ENCODE results near the gene CAMK2N1. TPM values are rescaled to one million over a fixed set of nuclear protein-coding genes. Genes with fewer than 3 reads are reported as not detected.
A peak's percentile ranks its signal among the peaks of the same experiment; 100 is the strongest.

The CAMK2N1 gene
- total RNA-seq, 1 experiment from 2014 or later: 10.1 TPM

DNA sequence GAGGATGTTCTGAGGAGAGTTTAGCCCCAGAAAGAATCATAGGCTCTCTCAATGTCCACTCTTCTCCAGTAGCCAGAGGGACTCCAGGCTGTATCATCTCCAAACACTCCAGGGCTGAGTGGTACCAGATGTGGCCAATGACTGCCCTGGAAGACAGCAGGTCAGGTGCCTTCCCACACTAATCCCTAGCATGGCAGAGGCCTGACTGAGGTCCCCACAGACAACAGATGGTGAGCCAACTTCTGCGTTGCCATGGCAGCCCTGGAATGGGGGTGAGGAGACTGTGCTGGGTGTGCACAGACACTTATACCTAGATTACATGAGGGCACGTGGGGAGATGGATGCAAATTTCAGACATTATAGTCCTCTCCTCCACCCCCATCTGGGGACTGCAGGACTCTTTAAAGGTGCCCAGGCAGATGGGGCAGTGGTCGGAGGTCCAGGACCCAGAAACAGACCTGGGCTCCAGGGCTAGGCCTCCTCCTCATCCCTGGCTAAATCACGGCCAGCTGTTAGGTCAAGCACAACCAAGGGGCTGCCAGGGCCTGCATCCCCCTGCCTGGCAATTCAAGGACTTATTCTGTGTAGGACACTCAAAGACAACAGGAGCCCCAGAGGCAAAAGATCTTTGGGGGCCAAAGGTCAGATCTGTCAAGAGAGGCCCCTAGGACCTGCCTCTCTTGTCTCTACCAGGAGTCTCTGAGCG, 42.9 kb downstream of the CAMK2N1 start:
- peaks cover 3% of the 10 kb centered on the region; the same call in 1 of the 2 replicates for H3K9me3 Mint-ChIP-seq
- H3K27me3 Mint-ChIP-seq (ENCODE audit: low read depth): peaks cover 9% of the 10 kb centered on the region
- H3K4me3 Mint-ChIP-seq: no peak overlapping the region
- no peak overlapping the region for H3K27ac Mint-ChIP-seq
- ChIA-PET POLR2A (no interaction called here), CTCF (no interaction called here)
- H3K36me3 Mint-ChIP-seq: no peaks in the 10 kb centered on the region
- DNase-seq (ENCODE audit: low spot score) (no peak), ATAC-seq (no peak)
- H3K4me1 Mint-ChIP-seq: peaks cover 5% of the 10 kb centered on the region
- TF ChIP-seq SOX15 (CRISPR knock-in tag; IDR thresholded peaks at IDR 0.05) (no peak), FOXP1 (CRISPR knock-in tag; IDR thresholded peaks at IDR 0.05; ENCODE audit: borderline replicate concordance) (no peak), AR (CRISPR knock-in tag; IDR thresholded peaks at IDR 0.05) (no peak)

- H3K36me3 Mint-ChIP-seq: no peaks in the 10 kb centered on the region
- DNase-seq (ENCODE audit: low spot score): peak; percentile 73
- CTCF ChIA-PET: interaction anchor here (0.6 to 1.7 kb wide), 6 partner anchors 10 to 228 kb away, joined by 3 to 15 read pairs (median 4); no protein-coding TSS in a partner anchor
- H3K9me3 Mint-ChIP-seq: peaks cover 3% of the 10 kb centered on the region; the same call in 1 of the 2 replicates
- POLR2A ChIA-PET: interaction anchor here (1.0 kb wide), 1 partner anchor 10 kb away, joined by 3 read pairs; no protein-coding TSS in a partner anchor
- ATAC-seq: peak; percentile 87
- H3K27me3 Mint-ChIP-seq (ENCODE audit: low read depth): peaks cover 21% of the 10 kb centered on the region
- H3K4me1 Mint-ChIP-seq: peaks cover 3% of the 10 kb centered on the region
- H3K27ac Mint-ChIP-seq: no peak overlapping the region
- H3K4me3 Mint-ChIP-seq: peak overlapping the region; percentile 40
- TF ChIP-seq, protein P1, sequence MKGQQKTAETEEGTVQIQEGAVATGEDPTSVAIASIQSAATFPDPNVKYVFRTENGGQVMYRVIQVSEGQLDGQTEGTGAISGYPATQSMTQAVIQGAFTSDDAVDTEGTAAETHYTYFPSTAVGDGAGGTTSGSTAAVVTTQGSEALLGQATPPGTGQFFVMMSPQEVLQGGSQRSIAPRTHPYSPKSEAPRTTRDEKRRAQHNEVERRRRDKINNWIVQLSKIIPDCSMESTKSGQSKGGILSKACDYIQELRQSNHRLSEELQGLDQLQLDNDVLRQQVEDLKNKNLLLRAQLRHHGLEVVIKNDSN (CRISPR knock-in tag; IDR thresholded peaks at IDR 0.05): peak; percentile 97
- TF ChIP-seq USF2 (CRISPR knock-in tag; IDR thresholded peaks at IDR 0.05) (peak; percentile 97), NFYB (CRISPR knock-in tag; conservative IDR thresholded peaks at IDR 0.05; ENCODE audit: low read depth) (peak; percentile 67), GRHL2 (CRISPR knock-in tag; IDR thresholded peaks at IDR 0.05; ENCODE audit: insufficient replicate concordance, severe bottlenecking) (no peak), TEAD4 (CRISPR knock-in tag; IDR thresholded peaks at IDR 0.05) (no peak), ZMAT4 (CRISPR knock-in tag; IDR thresholded peaks at IDR 0.05) (no peak), AFF4 (CRISPR knock-in tag; IDR thresholded peaks at IDR 0.05; ENCODE audit: borderline replicate concordance) (no peak), ARID4B (CRISPR knock-in tag; IDR thresholded peaks at IDR 0.05; ENCODE audit: borderline replicate concordance) (no peak), CBFB (CRISPR knock-in tag; IDR thresholded peaks at IDR 0.05; ENCODE audit: low read depth) (no peak), ZNF317 (CRISPR knock-in tag; IDR thresholded peaks at IDR 0.05; ENCODE audit: borderline replicate concordance, low read depth) (no peak)
- TF ChIP-seq, protein P2, sequence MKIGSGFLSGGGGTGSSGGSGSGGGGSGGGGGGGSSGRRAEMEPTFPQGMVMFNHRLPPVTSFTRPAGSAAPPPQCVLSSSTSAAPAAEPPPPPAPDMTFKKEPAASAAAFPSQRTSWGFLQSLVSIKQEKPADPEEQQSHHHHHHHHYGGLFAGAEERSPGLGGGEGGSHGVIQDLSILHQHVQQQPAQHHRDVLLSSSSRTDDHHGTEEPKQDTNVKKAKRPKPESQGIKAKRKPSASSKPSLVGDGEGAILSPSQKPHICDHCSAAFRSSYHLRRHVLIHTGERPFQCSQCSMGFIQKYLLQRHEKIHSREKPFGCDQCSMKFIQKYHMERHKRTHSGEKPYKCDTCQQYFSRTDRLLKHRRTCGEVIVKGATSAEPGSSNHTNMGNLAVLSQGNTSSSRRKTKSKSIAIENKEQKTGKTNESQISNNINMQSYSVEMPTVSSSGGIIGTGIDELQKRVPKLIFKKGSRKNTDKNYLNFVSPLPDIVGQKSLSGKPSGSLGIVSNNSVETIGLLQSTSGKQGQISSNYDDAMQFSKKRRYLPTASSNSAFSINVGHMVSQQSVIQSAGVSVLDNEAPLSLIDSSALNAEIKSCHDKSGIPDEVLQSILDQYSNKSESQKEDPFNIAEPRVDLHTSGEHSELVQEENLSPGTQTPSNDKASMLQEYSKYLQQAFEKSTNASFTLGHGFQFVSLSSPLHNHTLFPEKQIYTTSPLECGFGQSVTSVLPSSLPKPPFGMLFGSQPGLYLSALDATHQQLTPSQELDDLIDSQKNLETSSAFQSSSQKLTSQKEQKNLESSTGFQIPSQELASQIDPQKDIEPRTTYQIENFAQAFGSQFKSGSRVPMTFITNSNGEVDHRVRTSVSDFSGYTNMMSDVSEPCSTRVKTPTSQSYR (CRISPR knock-in tag; IDR thresholded peaks at IDR 0.05): no peak
- TF ChIP-seq, protein P3, sequence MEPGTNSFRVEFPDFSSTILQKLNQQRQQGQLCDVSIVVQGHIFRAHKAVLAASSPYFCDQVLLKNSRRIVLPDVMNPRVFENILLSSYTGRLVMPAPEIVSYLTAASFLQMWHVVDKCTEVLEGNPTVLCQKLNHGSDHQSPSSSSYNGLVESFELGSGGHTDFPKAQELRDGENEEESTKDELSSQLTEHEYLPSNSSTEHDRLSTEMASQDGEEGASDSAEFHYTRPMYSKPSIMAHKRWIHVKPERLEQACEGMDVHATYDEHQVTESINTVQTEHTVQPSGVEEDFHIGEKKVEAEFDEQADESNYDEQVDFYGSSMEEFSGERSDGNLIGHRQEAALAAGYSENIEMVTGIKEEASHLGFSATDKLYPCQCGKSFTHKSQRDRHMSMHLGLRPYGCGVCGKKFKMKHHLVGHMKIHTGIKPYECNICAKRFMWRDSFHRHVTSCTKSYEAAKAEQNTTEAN (CRISPR knock-in tag; IDR thresholded peaks at IDR 0.05): no peak
Observed at GRCh38 chr1:20440785-20441200, 45.2 kb downstream of the CAMK2N1 start.

All from WTC11 (cell line).